ENCODE data around the gene ZBTB22. TPM values are rescaled to one million over a fixed set of nuclear protein-coding genes. Genes with fewer than 3 reads are reported as not detected.

Gene ZBTB22
- total and polyA plus RNA-seq, 9 donors: 13.7 to 38.0 (median 26.1) TPM

DNA sequence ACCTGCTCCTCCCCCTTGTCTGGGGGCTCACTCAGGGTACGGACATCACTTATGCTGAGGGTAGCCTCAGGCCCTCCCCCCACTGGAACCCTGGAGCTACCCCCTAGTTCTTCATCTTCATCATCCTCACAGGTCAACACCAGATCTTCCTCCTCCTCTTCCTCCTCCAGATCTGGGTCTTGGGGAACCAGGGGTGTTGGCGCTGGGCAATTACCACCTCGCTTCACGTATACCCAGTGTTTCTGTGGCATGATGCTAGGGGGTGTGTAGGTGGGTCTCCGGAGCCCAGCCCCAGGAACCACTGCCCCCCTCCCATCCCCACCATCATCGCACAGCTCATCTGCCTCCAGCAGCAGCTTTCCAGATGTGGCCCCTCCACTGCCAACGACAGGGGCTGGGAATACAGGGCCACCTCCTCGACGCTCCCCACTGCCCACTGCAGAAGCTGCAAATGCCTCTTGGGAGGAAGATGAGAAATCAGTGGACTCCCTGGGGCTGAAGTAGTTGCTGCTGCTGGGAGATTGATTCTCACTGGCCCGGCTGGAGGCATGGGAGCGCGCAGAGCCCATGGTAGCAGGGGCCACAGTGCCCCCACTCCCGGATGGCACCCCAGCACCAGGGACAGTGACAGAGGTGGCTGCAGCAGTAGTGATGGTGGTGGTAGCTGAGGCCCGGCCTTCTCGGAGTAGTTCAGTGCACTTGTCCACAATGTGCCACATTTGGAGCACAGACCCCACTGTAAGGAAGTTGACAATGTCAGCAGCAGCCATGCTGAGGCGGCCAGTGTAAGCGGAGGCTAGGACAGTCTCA is 1.5 kb downstream of the ZBTB22 start:
- no peaks in the 10 kb centered on the region for H3K9me3 ChIP-seq

GRCh38 chr6:33314943-33315792 is 2.4 kb downstream of the ZBTB22 start:
- Histone ChIP-seq H3K4me3 (peak overlapping the region; percentile 64), H3K4me1 (ENCODE audit: insufficient read depth) (peaks cover 8% of the 10 kb centered on the region), H3K9me3 (no peaks in the 10 kb centered on the region), H3K27me3 (no peaks in the 10 kb centered on the region), H3K27ac (peak overlapping the region; percentile 59 to 93), H3K36me3 (no peaks in the 10 kb centered on the region)
- intact Hi-C loops (cut with DNase I): loop anchor here in 2 of 4 donors (5.0 to 10.0 kb wide), 3 partner anchors 43 to 110 kb away; partner anchors contain the start of genes CUTA (in 1 of the 2), PHF1 (in 1 of the 2), RPS18 (in 1 of the 2) and SYNGAP1 (in 1 of the 2)
- 29 to 36% (median 35%) methylated on average over 46 to 47 of the region's 47 CpGs for WGBS, 3 donors
- TF ChIP-seq CTCF (IDR thresholded peaks at IDR 0.05) (no peak), POLR2A (IDR thresholded peaks at IDR 0.05) (no peak), EP300 (IDR thresholded peaks at IDR 0.05) (no peak)
- DNase-seq: peak; percentile 58 to 76 (median 72)

More for the DNA sequence above, 1.5 kb downstream of the ZBTB22 start:
- Histone ChIP-seq H3K4me3 (no peak overlapping the region), H3K4me1 (ENCODE audit: insufficient read depth) (peaks cover 8% of the 10 kb centered on the region), H3K27me3 (no peaks in the 10 kb centered on the region), H3K36me3 (no peaks in the 10 kb centered on the region), H3K27ac (no peak overlapping the region)
- 83 to 86% (median 86%) methylated on average over 17 of the region's 17 CpGs for WGBS, 3 donors
- TF ChIP-seq POLR2A (IDR thresholded peaks at IDR 0.05): no peak
- no peak for TF ChIP-seq EP300 (IDR thresholded peaks at IDR 0.05)
- no peak for TF ChIP-seq CTCF (IDR thresholded peaks at IDR 0.05)
- peak in 3 of 5 donors; percentile 19 to 48 (median 41) for DNase-seq
- intact Hi-C loops (cut with DNase I): loop anchor here in 2 of 4 donors (5.0 to 10.0 kb wide), 3 partner anchors 44 to 109 kb away; partner anchors contain the start of genes CUTA (in 1 of the 2), PHF1 (in 1 of the 2), RPS18 (in 1 of the 2) and SYNGAP1 (in 1 of the 2)

- H3K4me1 ChIP-seq (ENCODE audit: insufficient read depth): peaks cover 8% of the 10 kb centered on the region
- TF ChIP-seq POLR2A (IDR thresholded peaks at IDR 0.05): peak; percentile 34
- TF ChIP-seq CTCF (IDR thresholded peaks at IDR 0.05): no peak
- peak in 4 of 5 donors; percentile 67 to 85 (median 68) for DNase-seq
- no peaks in the 10 kb centered on the region for H3K36me3 ChIP-seq
- peak overlapping the region; percentile 64 for H3K4me3 ChIP-seq
- H3K9me3 ChIP-seq: no peaks in the 10 kb centered on the region
- H3K27me3 ChIP-seq: no peaks in the 10 kb centered on the region
- peak overlapping the region; percentile 93 to 96 for H3K27ac ChIP-seq
- WGBS, 3 donors: 0 to 1% (median 1%) methylated on average over 10 of the region's 10 CpGs
- intact Hi-C loops (cut with DNase I): loop anchor here in 2 of 4 donors (10.0 kb wide), 2 partner anchors 100 to 110 kb away; partner anchors contain the start of genes CUTA (in 1 of the 2), PHF1 (in 1 of the 2) and SYNGAP1 (in 1 of the 2)
Measured at GRCh38 chr6:33314515-33314942, 3.0 kb downstream of the ZBTB22 start.
